ENCODE data around the gene POU2F2. TPM values are rescaled to one million over a fixed set of nuclear protein-coding genes. Genes with fewer than 3 reads are reported as not detected.

POU2F2 gene
- polyA plus RNA-seq, 1 of the 3 experiments (the other 2 are of a cell fraction): 0.49 TPM

DNA sequence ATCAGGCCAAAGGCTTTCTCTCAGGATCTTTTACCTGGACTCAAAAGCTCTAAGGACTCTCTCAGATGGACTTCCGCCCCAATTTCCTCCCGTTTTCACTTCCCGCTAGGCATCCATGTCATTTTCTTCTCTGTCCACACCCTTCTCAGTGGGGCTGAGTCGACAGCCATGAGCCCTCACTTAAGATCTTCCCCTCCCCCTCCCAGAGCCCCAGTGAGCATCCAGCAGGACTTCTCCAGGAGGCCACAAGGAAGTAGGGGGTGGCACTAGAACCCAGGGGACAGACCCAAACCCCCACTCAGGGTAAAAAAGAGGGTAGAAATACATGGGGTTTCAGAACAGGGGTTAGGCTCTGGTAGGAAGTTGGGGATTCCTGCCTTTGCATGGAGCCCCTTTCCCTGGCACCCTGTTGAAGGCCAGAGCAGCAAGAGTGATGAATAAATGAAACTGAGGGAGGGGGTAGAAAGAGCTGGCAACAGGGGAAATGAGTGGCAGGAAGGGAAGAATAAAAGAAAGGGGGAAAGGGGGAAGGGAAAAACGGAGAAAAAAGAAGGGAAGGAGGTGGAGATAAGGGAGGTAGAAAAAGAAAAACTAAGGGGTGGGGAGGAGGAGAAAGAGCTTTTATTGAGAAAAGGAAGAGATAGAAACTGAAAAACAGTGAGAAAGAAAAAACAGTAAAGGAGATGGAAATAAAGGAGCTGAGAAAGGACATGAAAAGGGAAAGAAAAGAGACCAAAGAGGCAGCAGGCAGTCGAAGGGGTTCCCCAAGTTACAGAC lies 42.9 kb upstream of the POU2F2 start:
- Histone ChIP-seq H3K36me3 (replicated peaks in 1 of 2; ENCODE audit: control insufficient read depth in 1 of 2, insufficient read depth in 2 of 2, low read length in 1 of 2) (no peaks in the 10 kb centered on the region), H3K4me3 (ENCODE audit: low read depth in 2 of 2, low read length in 1 of 2) (no peak overlapping the region; a peak in 1 of 4 replicates), H4K20me1 (ENCODE audit: insufficient read depth) (no peaks in the 10 kb centered on the region), H3F3A (replicated peaks; ENCODE audit: insufficient read depth) (peaks cover 12% of the 10 kb centered on the region), H3K27ac (ENCODE audit: low read depth in 2 of 2, low read length in 1 of 2) (no peak overlapping the region), H3K9ac (no peak overlapping the region), H3K4me2 (peak overlapping the region; percentile 91), H3K27me3 (ENCODE audit: insufficient read depth) (peaks cover 33% of the 10 kb centered on the region), H3K79me2 (ENCODE audit: insufficient read depth) (no peaks in the 10 kb centered on the region), H2AFZ (ENCODE audit: low read depth) (no peak overlapping the region), H3K9me2 (no peaks in the 10 kb centered on the region), H3K4me1 (ENCODE audit: control insufficient read depth in 1 of 2, insufficient read depth in 2 of 2, low read depth in 1 of 2, low read length in 1 of 2) (peaks cover 0 to 11% of the 10 kb centered on the region in 2 experiments; a peak in 1 of 4 replicates), H3K9me3 (no peaks in the 10 kb centered on the region)
- DNase-seq: no peak
- CTCF ChIA-PET: interaction anchor here (0.8 to 3.9 kb wide), 11 partner anchors 10 to 265 kb away, joined by 3 to 32 read pairs (median 5); partner anchors contain the start of genes PAFAH1B3, POU2F2 and PRR19
- WGBS (ENCODE audit: low lambda C conversion rate): 77% methylated on average over 6 of the region's 6 CpGs
- POLR2A ChIA-PET: no interaction called here
- no peak for TF ChIP-seq FOXM1 (IDR thresholded peaks at IDR 0.05; ENCODE audit: low read depth)
- TF ChIP-seq FOXJ3 (CRISPR knock-in tag; IDR thresholded peaks at IDR 0.05): no peak
- TF ChIP-seq, protein P1, sequence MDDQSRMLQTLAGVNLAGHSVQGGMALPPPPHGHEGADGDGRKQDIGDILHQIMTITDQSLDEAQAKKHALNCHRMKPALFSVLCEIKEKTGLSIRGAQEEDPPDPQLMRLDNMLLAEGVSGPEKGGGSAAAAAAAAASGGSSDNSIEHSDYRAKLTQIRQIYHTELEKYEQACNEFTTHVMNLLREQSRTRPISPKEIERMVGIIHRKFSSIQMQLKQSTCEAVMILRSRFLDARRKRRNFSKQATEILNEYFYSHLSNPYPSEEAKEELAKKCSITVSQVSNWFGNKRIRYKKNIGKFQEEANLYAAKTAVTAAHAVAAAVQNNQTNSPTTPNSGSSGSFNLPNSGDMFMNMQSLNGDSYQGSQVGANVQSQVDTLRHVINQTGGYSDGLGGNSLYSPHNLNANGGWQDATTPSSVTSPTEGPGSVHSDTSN (IDR thresholded peaks at IDR 0.05): no peak
- TF ChIP-seq JUND (IDR thresholded peaks at IDR 0.05): no peak
- TF ChIP-seq SMC3 (IDR thresholded peaks at IDR 0.05; ENCODE audit: low read depth, low read length): no peak
- no peak for TF ChIP-seq NFIC (IDR thresholded peaks at IDR 0.05; ENCODE audit: borderline replicate concordance)
- TF ChIP-seq ELF1 (IDR thresholded peaks at IDR 0.05): no peak
- no peak for TF ChIP-seq SIN3A (IDR thresholded peaks at IDR 0.05; ENCODE audit: borderline replicate concordance, low read depth, low read length)
- no peak for TF ChIP-seq GATA2 (CRISPR knock-in tag; IDR thresholded peaks at IDR 0.05)
- TF ChIP-seq, protein P2, sequence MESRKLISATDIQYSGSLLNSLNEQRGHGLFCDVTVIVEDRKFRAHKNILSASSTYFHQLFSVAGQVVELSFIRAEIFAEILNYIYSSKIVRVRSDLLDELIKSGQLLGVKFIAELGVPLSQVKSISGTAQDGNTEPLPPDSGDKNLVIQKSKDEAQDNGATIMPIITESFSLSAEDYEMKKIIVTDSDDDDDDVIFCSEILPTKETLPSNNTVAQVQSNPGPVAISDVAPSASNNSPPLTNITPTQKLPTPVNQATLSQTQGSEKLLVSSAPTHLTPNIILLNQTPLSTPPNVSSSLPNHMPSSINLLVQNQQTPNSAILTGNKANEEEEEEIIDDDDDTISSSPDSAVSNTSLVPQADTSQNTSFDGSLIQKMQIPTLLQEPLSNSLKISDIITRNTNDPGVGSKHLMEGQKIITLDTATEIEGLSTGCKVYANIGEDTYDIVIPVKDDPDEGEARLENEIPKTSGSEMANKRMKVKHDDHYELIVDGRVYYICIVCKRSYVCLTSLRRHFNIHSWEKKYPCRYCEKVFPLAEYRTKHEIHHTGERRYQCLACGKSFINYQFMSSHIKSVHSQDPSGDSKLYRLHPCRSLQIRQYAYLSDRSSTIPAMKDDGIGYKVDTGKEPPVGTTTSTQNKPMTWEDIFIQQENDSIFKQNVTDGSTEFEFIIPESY (IDR thresholded peaks at IDR 0.05; ENCODE audit: borderline replicate concordance, low read depth): no peak
- no peak for TF ChIP-seq MXI1 (IDR thresholded peaks at IDR 0.05; ENCODE audit: low read depth, low read length)
- TF ChIP-seq RCOR1 (IDR thresholded peaks at IDR 0.05; ENCODE audit: low read length): no peak
- TF ChIP-seq EZH2phosphoT487 (IDR thresholded peaks at IDR 0.05; ENCODE audit: borderline replicate concordance, low read depth): no peak
- TF ChIP-seq EP300 (IDR thresholded peaks at IDR 0.05; ENCODE audit: borderline replicate concordance in 1 of 2, low read depth in 1 of 2, low read length in 1 of 2): no peak
- no peak for TF ChIP-seq YY1 (IDR thresholded peaks at IDR 0.05; ENCODE audit: low read depth)
- TF ChIP-seq TEAD4 (IDR thresholded peaks at IDR 0.05; ENCODE audit: borderline replicate concordance, insufficient read depth): no peak

All from SK-N-SH (cell line).